Activated naive CD4-positive, alpha-beta T cell treated with anti-CD3 and anti-CD28 coated beads, Interleukin-2, amount 10 ng/mL, durations not matched to agents 7 days and 5 days (primary cell): ENCODE measurements around the gene SLC25A4.
A peak's percentile ranks its signal among the peaks of the same experiment; 100 is the strongest.
"Not testable (repeated sequence)": the region's sequence is repeated elsewhere in the genome, so short reads cannot be mapped to it uniquely, and the experiment has no call there.

Experiments
- CTCF ChIA-PET: fragments of 350-600 bp; sonication (Branson Sonifier 250); formaldehyde crosslinking; loops from one replicate; lab custom pipeline; 2021; ENCODE audit warnings: antibody characterized with exemption; lab: Charles Lee
- DNase-seq: peaks from one replicate; pipeline ENCODE4 v3.0.0-alpha.2; 2020
- H3K27ac Mint-ChIP-seq: one replicate; pipeline ENCODE4 v1.8.0; 2021; ENCODE audit warnings: mild to moderate bottlenecking, moderate library complexity, mixed read lengths
- H3K27me3 Mint-ChIP-seq: one replicate; pipeline ENCODE4 v1.8.0; 2021; ENCODE audit warnings: mild to moderate bottlenecking, mixed read lengths
- H3K36me3 Mint-ChIP-seq: one replicate; pipeline ENCODE4 v1.8.0; 2021; ENCODE audit warnings: mixed read lengths
- H3K4me1 Mint-ChIP-seq: one replicate; pipeline ENCODE4 v1.8.0; 2021; ENCODE audit warnings: mixed read lengths
- H3K4me3 Mint-ChIP-seq: one replicate; pipeline ENCODE4 v1.8.0; 2021; ENCODE audit warnings: mild to moderate bottlenecking, moderate library complexity, mixed read lengths
- H3K9me3 Mint-ChIP-seq: one replicate; pipeline ENCODE4 v1.8.0; 2021; ENCODE audit warnings: mixed read lengths

The SLC25A4 gene

DNA sequence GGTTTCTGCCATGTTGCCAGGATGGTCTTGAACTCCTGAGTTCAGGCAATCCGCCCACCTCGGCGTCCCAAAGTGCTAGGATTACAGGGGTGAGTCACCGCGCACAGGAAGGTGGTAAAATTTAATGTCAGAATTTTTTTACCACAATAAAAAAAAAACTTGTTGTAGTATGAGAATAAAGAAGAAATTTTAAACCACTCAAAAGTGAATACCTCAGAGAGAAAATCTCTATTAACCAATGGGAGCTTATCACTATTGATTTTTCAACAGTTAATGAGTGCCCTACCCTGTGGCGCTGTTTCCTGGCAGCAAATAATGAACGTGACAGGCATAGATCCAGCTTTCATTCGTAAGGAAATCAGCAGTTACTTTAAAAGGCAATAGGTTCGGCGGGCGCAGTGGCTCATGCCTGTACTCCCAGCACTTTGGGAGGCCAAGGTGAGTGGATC, 32.7 kb upstream of the SLC25A4 start:
- Mint-ChIP-seq H3K36me3 (no peaks in the 10 kb centered on the region), H3K9me3 (no peaks in the 10 kb centered on the region), H3K27ac (no peak overlapping the region), H3K4me1 (no peaks in the 10 kb centered on the region), H3K27me3 (peaks cover 31% of the 10 kb centered on the region), H3K4me3 (no peak overlapping the region)
- no peak for DNase-seq
- CTCF ChIA-PET, result interaction anchor here (0.9 kb wide), 1 partner anchor 14 kb away, joined by 5 read pairs; no protein-coding TSS in a partner anchor

DNA sequence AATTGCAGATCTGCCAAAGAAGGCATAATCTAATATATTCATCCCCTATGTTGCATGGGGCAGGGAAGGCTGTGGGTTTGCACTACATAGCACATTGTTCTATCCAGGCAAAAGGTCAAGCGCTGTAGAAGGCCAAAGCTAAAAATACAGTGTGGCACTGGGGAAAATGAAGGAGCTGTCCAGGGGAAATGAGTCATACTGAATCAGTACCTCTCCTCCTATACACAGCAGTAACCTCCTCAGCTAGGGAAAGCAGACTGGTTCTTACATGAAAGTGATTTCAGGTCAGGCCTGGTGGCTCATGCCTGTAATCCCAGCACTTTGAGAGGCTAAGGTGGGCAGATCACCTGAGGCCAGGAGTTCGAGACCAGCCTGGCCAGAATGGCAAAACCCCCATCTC, 31.0 kb upstream of the SLC25A4 start:
- no peak overlapping the region for H3K4me3 Mint-ChIP-seq
- H3K36me3 Mint-ChIP-seq, result no peaks in the 10 kb centered on the region
- no peak overlapping the region for H3K27ac Mint-ChIP-seq
- CTCF ChIA-PET, result no interaction called here
- H3K4me1 Mint-ChIP-seq, result no peaks in the 10 kb centered on the region
- no peak for DNase-seq
- no peaks in the 10 kb centered on the region for H3K9me3 Mint-ChIP-seq
- peaks cover 30% of the 10 kb centered on the region for H3K27me3 Mint-ChIP-seq

DNA sequence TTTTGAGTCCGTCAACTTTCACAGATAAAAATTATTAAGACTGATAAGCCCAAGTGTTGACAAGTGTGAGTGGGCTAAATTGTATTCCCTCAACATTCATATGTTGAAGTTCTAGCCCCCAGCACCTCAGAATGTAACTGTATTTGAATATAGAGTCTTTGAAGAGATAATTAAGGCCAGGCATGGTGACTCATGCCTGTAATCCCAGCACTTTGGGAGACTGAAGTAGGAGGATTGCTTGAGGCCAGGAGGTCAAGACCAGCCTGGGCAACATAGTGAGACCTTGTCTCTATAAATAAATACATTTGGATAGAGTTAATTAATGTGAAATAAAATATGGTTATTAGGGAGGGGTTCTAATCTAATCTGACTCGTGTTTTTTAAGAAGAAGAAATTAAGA, 29.7 kb upstream of the SLC25A4 start:
- no peak overlapping the region for H3K27ac Mint-ChIP-seq
- H3K36me3 Mint-ChIP-seq, result no peaks in the 10 kb centered on the region
- H3K4me3 Mint-ChIP-seq, result no peak overlapping the region
- H3K4me1 Mint-ChIP-seq, result no peaks in the 10 kb centered on the region
- DNase-seq, result no peak
- H3K9me3 Mint-ChIP-seq, result no peaks in the 10 kb centered on the region
- CTCF ChIA-PET, result no interaction called here
- peaks cover 30% of the 10 kb centered on the region for H3K27me3 Mint-ChIP-seq

DNA sequence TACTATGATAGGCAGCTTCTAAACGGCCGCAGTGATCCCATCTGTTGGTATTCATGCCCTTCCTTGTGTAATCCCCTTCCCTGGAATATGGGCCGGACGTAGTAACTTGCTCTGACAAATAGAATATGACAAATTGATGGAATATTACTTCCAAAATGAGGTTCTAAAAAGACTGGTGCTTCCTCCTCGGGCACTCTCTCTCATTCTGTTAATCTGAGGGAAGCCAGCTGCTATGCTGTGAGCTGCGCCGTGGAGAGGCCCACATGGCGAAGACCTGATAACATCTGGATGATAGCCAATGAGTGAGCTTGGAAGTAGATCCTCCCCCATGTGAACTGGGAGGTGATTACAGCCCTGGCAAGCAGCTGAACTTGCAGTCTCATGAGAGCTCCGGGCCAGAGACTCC, 27.2 kb upstream of the SLC25A4 start:
- Mint-ChIP-seq H3K27ac (no peak overlapping the region), H3K36me3 (no peaks in the 10 kb centered on the region), H3K4me3 (no peak overlapping the region), H3K4me1 (no peaks in the 10 kb centered on the region), H3K9me3 (no peaks in the 10 kb centered on the region), H3K27me3 (peaks cover 30% of the 10 kb centered on the region)
- CTCF ChIA-PET, result interaction anchor here (0.7 to 1.0 kb wide), 2 partner anchors 18 to 20 kb away, joined by 3 read pairs; no protein-coding TSS in a partner anchor
- DNase-seq, result no peak

DNA sequence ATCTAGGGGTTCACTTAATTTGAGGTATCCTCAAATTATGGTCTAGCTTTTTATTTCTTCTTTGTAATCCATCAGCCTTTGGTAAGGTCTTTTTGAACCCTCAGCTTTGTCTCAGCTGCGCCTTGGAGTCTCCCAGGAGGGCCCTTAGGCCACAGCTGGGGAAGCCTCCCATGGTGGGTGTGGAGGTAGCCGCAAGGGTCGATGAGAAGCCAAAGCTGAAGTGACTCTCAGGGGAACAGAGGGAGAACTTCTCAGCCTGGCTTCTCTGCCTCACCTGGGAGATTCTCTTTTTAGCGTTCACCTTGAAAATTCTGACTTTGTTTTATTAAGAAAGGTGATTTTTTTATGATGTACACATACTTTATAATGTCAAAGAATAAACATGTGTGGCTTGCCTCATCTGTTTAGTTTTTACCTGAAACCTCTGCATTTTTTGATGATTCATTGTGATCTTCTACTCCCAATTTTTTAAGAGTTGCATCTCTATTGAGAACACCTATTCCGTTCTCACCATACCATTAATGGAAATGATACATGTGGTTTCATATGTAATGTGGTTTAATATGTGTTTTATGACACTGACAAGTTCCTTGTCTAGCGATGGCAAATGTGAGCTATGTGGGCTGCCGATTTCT, 25.6 kb upstream of the SLC25A4 start:
- CTCF ChIA-PET, result no interaction called here
- no peak for DNase-seq
- no peak overlapping the region for H3K4me3 Mint-ChIP-seq

DNA sequence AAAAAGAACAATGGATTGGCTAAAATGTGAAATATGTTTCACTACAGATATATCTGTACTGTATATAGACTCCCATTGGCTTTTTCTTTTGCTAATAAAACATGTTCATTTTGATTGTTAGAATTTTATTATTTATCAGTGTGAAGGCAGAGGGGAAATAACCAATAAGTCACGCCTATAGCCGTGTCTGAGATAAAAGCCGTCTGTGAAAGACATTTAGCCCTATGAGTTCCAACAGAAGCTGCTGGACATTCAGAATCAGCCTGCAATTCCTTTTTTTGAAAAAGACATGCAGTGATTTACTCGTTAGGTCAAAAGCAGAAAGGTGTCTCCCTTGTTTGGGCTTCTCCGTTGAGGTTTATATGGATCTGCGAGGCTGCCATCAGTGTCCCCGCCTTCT, 24.2 kb upstream of the SLC25A4 start:
- no peak overlapping the region for H3K4me3 Mint-ChIP-seq
- CTCF ChIA-PET, result interaction anchor here (0.6 to 1.7 kb wide), 3 partner anchors 11 to 23 kb away, joined by 3 read pairs; no protein-coding TSS in a partner anchor
- H3K27me3 Mint-ChIP-seq, result peaks cover 31% of the 10 kb centered on the region
- H3K9me3 Mint-ChIP-seq, result no peaks in the 10 kb centered on the region
- no peak for DNase-seq
- peaks cover 6% of the 10 kb centered on the region for H3K4me1 Mint-ChIP-seq
- H3K27ac Mint-ChIP-seq, result no peak overlapping the region
- no peaks in the 10 kb centered on the region for H3K36me3 Mint-ChIP-seq

More for the DNA sequence above, 25.6 kb upstream of the SLC25A4 start:
- Mint-ChIP-seq H3K4me1 (no peaks in the 10 kb centered on the region), H3K27ac (no peak overlapping the region), H3K9me3 (no peaks in the 10 kb centered on the region), H3K36me3 (no peaks in the 10 kb centered on the region), H3K27me3 (peaks cover 30% of the 10 kb centered on the region)

DNA sequence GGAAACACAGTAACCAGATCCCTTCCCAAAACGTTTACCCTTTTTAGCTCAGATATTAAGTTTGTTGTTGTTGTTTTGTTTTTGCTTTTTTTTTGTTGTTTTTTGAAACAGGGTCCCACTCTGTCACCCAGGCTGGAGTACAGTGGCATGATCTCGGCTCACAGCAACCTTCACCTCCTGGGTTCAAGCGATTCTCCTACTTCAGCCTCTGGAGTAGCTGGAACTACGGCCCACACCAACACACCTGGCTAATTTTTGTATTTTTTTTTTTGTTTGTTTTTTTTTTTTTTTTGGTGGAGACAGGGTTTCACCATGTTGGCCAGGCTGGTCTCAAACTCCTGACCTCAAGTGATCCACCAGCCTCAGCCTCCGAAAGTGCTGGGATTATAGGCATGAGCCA, 23.6 kb upstream of the SLC25A4 start:
- CTCF ChIA-PET, result interaction anchor here (0.7 to 1.7 kb wide), 2 partner anchors 12 to 24 kb away, joined by 3 read pairs; no protein-coding TSS in a partner anchor
- peaks cover 31% of the 10 kb centered on the region for H3K27me3 Mint-ChIP-seq
- H3K4me3 Mint-ChIP-seq, H3K36me3 Mint-ChIP-seq, DNase-seq, H3K4me1 Mint-ChIP-seq, H3K9me3 Mint-ChIP-seq, H3K27ac Mint-ChIP-seq: not testable (repeated sequence)

DNA sequence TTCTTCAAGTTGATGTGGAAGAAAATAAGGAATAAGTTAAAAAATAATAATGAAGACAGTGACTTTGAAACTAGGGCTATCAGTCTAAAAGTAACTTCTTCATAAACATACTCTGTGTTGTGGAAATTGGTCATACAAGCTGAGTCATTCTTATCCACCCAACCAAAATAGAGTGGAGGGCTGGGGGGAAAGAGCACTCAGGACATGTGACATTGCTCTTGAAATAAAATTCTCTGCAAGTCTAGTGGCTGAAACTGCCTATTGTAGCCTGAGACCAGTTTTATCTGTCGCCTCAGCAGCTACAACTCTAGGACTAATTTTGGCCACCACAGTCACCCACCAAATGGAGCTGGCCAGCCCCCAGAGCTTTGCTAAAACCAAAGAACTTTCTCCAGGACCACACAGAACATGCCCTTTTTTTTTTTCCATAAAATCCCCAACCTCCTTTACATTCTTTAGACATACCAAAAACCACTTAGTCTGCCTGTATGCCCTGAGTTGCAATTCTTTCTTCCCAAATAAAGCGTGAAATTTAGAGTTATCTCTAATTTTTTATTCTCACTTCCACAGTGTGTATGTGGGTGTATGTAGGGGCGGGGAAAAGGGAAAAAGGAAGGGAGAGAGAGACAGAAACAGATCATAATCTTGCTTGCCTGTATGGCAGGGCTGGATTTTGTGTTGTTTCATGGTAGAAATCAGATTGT, 23.0 kb upstream of the SLC25A4 start:
- no peak overlapping the region for H3K4me3 Mint-ChIP-seq
- H3K36me3 Mint-ChIP-seq, result no peaks in the 10 kb centered on the region
- no peaks in the 10 kb centered on the region for H3K9me3 Mint-ChIP-seq
- H3K4me1 Mint-ChIP-seq, result peaks cover 6% of the 10 kb centered on the region
- DNase-seq, result no peak
- H3K27ac Mint-ChIP-seq, result no peak overlapping the region
- CTCF ChIA-PET, result interaction anchor here (1.7 kb wide), 1 partner anchor 24 kb away, joined by 3 read pairs; no protein-coding TSS in a partner anchor
- H3K27me3 Mint-ChIP-seq, result peaks cover 35% of the 10 kb centered on the region

DNA sequence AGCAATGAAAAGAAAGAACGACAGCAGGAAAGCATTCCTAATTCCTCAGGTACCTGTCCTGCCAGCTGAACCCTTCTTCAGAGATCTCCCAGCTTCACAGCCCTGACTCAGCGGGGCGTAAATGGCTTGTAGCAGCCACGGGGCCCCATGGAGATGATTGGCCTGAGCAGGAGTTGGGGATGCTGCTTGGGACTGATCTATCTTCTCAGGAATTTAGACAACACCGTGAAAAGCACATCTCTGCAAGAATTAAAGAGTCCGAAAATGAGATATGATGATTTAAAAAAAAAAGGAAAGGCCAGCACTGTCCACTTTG, 22.5 kb upstream of the SLC25A4 start:
- no peak overlapping the region for H3K4me3 Mint-ChIP-seq
- no peaks in the 10 kb centered on the region for H3K36me3 Mint-ChIP-seq
- H3K4me1 Mint-ChIP-seq, result peaks cover 6% of the 10 kb centered on the region
- no peaks in the 10 kb centered on the region for H3K9me3 Mint-ChIP-seq
- peaks cover 39% of the 10 kb centered on the region for H3K27me3 Mint-ChIP-seq
- DNase-seq, result no peak
- CTCF ChIA-PET, result no interaction called here
- no peak overlapping the region for H3K27ac Mint-ChIP-seq

DNA sequence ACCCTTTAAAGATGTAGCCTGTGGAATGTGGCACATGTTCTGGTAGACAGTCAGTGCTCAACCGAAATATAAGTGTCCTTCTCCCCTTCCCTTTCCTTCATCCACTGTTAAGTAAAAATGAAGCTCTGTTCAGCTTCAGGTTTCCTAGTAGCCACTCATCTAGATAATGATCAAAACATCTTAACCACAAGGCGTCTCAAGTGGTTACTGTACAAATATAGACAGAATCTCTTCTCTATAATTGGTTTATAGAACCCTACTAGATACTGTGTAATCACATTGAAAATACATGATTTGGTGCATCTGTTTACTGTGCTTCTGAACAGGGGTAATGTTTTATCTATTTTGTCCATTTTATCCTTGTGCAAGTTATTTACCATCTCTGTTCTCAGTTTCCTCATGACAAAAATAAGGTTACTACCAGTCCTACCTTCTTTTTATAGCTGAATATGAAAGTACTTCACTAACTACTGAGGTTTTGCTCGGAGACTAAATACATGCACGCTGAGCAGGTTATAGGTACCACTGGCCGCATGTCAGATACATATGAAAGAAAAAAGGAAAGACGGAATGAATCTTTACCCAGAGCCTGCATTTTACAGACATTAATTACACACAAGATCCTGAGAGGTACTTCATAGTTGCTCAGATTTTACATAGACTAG, 20.3 kb upstream of the SLC25A4 start:
- H3K27ac Mint-ChIP-seq, result no peak overlapping the region
- DNase-seq, result no peak
- H3K4me3 Mint-ChIP-seq, result no peak overlapping the region
- peaks cover 54% of the 10 kb centered on the region for H3K27me3 Mint-ChIP-seq
- H3K9me3 Mint-ChIP-seq, result no peaks in the 10 kb centered on the region
- no peaks in the 10 kb centered on the region for H3K36me3 Mint-ChIP-seq
- H3K4me1 Mint-ChIP-seq, result peaks cover 6% of the 10 kb centered on the region
- CTCF ChIA-PET, result interaction anchor here (1.0 kb wide), 1 partner anchor 11 kb away, joined by 3 read pairs; no protein-coding TSS in a partner anchor

DNA sequence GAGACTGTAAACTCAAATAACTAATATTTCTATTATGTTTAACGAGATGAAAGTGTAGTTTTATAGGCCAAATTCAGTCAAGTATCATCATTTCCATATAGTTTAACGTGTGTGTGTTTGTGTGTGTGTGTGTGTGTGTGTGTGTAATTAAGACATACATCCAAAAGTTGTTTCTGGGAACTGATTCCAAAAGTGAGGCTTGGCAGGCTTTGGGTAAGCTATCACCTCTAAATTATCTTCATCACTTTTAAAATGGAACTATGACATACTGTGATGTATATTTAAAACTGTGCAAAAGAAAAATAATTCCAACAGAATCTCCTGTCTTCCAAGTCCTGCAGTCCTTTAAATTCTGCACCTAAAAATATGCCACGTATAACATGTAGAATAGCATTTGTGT, 19.1 kb upstream of the SLC25A4 start:
- peaks cover 66% of the 10 kb centered on the region for H3K27me3 Mint-ChIP-seq
- no peaks in the 10 kb centered on the region for H3K36me3 Mint-ChIP-seq
- CTCF ChIA-PET, result interaction anchor here (1.0 kb wide), 1 partner anchor 10 kb away, joined by 3 read pairs; no protein-coding TSS in a partner anchor
- H3K4me1 Mint-ChIP-seq, result peaks cover 10% of the 10 kb centered on the region
- no peak overlapping the region for H3K4me3 Mint-ChIP-seq
- H3K27ac Mint-ChIP-seq, result no peak overlapping the region
- H3K9me3 Mint-ChIP-seq, result no peaks in the 10 kb centered on the region
- no peak for DNase-seq

DNA sequence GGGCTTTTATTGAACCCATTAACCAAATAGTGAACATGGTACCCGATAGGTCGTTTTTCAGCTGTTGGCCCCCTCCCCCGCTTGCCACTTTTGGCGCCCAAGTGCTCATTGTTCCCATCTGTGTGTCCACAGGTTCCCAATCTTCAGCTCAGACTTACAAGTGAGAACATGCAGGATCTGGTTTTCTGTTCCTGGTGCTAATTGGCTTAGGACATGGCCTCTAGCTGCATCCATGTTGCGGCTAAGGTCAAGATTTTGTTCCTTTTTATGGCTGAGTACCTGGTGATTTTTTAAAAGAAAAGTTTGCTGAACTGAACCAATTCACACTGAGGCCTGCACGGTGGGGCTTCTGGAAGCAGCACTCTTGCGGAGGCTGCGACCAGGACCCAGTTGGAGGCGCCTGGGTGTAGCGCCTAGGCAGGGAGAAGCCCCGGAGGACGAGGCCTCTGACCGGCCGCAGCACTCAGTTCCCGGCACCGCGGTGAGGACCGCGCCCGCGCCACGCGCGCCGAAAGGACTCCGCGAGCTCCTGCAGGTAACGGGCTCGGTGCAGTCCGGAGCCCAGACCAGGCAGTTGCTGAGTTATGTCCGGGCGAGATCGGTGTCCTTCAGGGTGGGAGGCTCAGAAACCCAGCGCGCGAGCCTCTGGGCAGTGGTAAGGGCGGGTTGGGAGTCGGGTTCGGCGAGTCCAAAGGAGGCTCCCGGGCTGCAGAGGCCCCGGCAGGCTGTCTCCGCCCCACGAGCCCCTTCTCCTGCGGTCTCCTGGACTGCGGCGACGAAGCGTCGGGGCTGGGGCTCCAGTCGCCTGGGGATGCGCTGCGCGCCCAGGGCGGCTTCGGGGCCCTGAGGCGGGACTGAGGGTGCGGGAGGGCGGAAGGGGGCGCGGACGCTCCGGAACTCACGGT, 15.8 kb upstream of the SLC25A4 start:
- Mint-ChIP-seq H3K36me3 (no peaks in the 10 kb centered on the region), H3K9me3 (no peaks in the 10 kb centered on the region), H3K27me3 (peaks cover 73% of the 10 kb centered on the region), H3K27ac (no peak overlapping the region), H3K4me3 (peak overlapping the region; percentile 51), H3K4me1 (peaks cover 12% of the 10 kb centered on the region)
- DNase-seq, result peak; percentile 23
- CTCF ChIA-PET, result interaction anchor here (1.0 kb wide), 1 partner anchor 57 kb away, joined by 4 read pairs; no protein-coding TSS in a partner anchor

DNA sequence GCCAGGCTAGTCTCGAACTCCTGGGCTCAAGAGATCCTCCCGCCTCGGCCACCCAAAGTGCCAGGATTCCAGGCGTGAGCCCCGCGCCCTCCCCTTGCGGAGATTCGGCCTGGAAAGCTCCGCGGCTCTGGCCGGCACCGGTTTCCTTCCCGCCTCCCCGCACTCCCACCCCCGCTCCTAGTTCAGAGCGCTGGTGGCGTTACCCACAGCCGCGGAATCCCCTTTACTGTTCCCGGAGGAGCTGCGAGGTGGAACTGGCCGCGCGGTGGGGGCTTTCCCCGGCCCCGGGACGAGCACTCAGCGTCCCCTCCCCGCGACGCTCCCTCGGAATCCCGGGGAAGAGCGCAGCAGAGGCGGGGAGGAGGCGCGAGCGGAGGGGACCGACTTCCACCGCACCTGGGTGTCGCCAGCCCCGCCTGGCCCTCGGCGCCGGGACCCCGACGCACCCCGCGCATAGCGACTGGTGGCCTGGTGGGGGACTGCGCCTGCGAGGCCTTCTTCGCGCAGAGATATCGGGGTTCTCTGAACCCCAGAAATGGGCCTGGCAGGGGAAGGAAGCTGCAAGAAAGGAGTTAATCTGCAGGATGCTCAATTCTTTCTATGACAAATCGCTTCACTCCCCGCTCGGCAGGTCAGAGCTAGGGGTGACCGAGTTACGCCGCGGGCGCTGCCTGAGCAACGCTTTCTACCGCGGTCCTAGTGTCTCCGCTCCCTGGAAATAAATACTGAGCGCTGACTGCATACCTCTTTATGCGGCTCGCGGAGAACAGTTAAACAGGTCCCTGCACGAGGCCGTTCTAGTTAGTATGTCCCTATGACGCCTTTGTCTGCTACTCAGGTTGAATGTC, 14.6 kb upstream of the SLC25A4 start:
- DNase-seq, result peak; percentile 37
- H3K27me3 Mint-ChIP-seq, result peaks cover 73% of the 10 kb centered on the region
- CTCF ChIA-PET, result interaction anchor here (0.6 to 1.0 kb wide), 3 partner anchors 54 to 374 kb away, joined by 4 to 5 read pairs (median 5); no protein-coding TSS in a partner anchor
- H3K36me3 Mint-ChIP-seq, result no peaks in the 10 kb centered on the region
- no peaks in the 10 kb centered on the region for H3K9me3 Mint-ChIP-seq
- H3K27ac Mint-ChIP-seq, result no peak overlapping the region
- peak overlapping the region; percentile 55 for H3K4me3 Mint-ChIP-seq
- peaks cover 7% of the 10 kb centered on the region for H3K4me1 Mint-ChIP-seq
